ENCODE measurements around the gene PKDCC.
A peak's percentile ranks its signal among the peaks of the same experiment; 100 is the strongest.

The PKDCC gene

DNA sequence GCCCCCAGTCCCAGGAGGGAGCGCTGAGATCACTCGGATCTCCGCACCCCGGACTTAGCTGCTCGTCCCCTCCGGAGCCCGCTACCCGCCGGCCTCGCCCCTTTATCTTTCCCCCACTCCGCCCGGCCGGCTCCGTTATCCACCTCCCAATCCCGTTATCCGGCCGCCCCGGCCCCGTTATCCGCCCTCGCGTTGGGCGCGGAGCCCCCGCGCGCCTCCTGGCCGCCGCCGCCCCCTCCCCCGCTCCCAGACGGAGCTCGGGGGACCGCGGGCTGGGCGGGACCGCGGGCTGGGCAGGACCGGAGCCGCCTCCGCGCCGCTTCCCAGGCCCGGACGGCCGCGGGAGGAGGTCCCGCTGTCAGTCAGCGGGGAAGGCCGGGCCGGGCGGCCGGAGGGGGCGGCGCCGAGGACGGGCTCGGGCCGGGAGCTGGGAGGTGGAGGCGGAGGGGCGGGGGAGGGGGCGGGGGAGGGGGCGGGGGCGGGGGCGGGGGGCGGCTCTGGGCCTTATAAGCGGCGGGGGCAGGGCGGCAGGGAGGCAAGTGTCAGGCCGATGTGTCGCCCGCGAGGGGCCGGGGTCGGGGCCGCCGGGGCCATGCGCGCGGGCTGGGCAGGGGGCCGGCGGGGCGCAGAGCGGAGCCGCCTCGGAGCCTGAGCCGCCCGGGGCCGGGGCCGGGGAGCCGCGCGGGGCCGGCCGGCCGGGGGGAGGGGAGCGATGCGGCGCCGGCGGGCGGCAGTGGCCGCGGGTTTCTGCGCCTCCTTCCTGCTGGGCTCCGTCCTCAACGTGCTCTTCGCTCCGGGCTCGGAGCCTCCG is at the start of gene PKDCC:
Gene PKDCC, plus strand, starts transcription at position 534 of the 811 bp plus-strand sequence. Its CDS starts 179 bp downstream, at position 713.
- peak; percentile 77 to 78 for DNase-seq (ENCODE audit: low read depth in 2 of 2)

- DNase-seq (ENCODE audit: low read depth in 2 of 2), result no peak
These were observed 49.4 kb upstream of the PKDCC start for GRCh38 chr2:41998186-41999127.

DNA sequence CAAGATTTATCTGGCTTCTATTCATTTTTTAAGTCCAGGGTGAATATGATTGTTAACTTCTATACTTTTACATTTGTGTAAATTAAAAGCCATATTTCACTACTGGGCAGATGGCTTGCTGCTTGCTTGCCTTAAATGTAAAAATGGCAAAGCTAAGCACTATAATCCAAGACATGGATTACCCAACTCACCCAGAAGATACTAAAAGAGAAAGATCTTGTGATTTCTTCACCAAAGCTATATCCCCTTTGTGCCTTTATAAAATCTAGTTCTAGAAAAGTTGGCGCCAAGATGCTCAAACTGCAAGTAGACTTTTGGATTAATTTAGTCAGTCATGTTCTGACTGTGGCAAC is 48.7 kb upstream of the PKDCC start:
- no peak for DNase-seq (ENCODE audit: low read depth in 2 of 2)

- DNase-seq (ENCODE audit: low read depth in 2 of 2), result no peak
These were observed 48.1 kb upstream of the PKDCC start for GRCh38 chr2:41999592-42000281.

DNA sequence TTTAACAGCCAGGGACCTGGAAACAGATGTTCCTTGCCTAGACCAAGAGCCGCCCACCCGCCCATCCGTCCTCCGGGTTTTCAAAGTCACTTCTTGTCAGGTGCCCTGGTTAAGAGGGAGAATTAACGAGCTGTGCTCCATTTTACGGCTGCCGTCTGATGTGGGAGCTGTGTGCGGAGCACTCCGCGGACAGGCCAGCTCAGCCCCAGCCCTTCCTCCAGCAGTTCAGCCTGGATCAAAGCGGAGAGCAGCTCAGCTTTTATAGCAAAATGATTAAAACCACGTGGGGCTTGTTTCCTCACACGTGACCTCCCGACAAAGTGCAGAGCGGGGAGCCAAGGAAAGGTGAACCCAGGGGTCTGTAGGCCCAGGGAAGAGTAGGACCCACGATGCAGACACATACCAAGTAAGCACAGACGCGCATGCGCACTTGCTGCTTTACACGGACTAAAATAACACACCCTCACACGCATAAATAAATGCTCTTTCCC is 46.1 kb upstream of the PKDCC start:
- DNase-seq (ENCODE audit: low read depth in 2 of 2), result no peak

GRCh38 chr2:42007551-42007950 is 40.3 kb upstream of the PKDCC start:
- no peak for DNase-seq (ENCODE audit: low read depth in 2 of 2)

GRCh38 chr2:42008241-42008921 is 39.4 kb upstream of the PKDCC start:
- DNase-seq (ENCODE audit: low read depth in 2 of 2), result no peak

DNA sequence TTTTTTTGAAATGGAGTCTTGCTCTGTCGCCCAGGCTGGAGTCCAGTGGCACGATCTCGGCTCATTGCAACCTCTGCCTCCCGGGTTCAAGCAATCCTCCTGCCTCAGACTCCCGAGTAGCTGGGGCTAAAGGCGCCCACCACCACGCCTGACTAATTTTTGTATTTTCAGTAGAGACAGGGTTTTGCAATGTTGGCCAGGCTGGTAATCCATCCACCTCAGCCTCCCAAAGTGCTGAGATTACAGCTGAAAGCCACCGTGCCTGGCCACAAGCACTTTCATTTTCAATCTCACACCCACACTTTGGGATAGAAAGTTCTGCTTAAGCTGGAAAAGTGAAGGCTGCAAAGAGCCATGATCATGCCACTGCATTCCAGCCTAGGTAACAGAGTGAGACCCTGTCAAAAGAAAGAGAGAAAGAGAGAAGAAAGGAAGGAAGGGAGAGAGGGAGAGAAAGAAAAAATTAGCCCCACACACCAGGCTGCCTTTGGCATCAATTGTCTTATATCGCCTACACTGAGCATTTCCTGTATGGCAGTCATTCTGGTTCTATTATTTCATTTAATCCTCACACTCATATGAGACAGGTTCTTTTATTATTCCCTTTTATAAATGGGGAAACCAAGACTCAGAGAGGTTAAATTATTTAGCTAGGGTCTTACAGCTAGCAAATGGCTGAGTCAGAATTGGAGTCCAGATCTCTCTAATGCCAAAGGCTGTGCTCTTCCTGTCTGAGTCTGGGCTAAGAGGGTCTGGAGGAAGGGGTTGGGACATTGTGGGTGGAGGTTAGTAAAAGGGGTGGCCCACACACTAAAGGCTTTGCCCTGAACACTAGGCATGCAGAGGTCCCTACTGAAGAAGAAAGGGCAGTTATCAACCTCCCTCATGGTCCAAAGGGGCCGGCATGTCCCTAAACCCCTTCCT is 37.9 kb upstream of the PKDCC start:
- DNase-seq (ENCODE audit: low read depth in 2 of 2), result no peak

GRCh38 chr2:42010743-42011298 is 37.0 kb upstream of the PKDCC start:
- DNase-seq (ENCODE audit: low read depth in 2 of 2), result peak; percentile 68 to 71

DNA sequence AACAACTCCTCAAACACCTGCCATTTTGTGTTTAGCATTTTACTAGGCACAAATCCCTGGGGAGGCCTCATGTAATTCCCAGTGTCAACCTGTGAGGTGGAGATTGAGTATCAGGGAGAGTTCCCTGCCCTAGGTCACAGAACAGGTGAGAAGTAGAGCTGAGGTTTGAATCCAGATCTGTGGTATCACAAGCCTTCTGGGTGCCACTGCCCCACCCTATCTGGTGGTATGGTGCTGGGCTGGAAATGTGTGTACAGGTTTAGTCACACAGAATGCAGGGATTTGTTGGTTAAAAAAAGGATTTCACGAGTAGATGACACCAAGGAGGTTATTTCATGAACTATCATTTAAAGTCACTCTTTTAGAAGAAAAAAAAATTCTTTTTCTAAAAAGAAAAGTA is 35.7 kb upstream of the PKDCC start:
- no peak for DNase-seq (ENCODE audit: low read depth in 2 of 2)

DNA sequence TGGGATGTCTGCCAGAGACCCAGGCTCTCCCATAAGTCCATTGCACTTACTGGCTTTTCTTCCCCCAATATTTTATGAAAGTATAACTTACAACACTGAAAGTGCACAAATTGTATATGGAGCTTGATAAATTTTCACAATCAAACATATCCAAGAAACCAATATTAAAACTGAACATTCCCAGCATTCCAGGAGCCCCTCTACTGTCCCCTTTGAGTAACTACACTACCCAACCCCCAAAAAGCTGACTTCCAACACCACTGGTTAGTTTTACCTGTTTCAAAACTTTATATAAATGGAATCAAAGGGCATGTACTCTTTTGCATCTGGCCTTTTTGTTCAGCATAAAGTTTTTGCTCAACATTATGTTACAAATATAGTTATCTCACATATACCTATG is 35.2 kb upstream of the PKDCC start:
- DNase-seq (ENCODE audit: low read depth in 2 of 2), result no peak

DNA sequence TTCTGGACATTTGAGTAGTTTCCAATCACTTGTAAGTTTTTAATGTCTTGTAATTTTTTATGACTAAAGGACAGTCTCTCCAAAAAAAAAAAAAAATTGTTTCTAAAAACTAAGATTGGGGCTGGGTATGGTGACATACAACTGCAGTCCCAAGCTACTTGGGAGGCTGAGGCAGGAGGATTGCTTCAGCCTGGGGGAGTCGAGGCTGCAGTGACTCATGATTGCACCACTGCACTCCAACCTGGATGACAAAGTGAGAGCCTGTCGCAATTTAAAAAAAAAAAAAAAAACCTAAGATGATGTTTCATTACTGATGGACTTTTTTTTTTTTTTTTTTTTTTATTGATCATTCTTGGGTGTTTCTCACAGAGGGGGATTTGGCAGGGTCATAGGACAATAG is 34.4 kb upstream of the PKDCC start:
- no peak for DNase-seq (ENCODE audit: low read depth in 2 of 2)

GRCh38 chr2:42021464-42021863 is 26.4 kb upstream of the PKDCC start:
- DNase-seq (ENCODE audit: low read depth in 2 of 2), result peak; percentile 94 to 95

DNA sequence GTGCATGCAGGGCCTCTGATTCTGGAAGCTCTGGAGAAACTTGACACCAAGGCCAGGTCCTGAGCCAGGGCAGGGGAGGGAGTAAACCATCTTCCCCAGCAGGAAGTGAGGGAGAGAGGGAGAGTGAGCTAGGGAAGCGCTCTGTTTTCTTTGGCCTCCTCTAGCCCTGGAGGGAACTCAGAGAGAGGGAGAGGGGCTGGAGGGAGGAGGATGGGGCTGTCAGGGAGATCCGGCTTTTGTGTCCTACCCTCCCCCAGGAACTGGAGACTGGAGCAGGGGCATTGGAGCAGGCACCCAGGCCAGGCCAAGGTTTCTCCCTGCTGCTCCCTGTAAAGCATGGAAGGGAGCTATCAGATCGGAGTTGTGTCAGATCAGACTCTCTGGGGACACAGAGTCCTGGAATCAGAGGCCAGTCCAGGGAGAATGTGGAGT is 22.7 kb upstream of the PKDCC start:
- DNase-seq (ENCODE audit: low read depth in 2 of 2), result peak in 1 of 2 experiments; percentile 54

DNA sequence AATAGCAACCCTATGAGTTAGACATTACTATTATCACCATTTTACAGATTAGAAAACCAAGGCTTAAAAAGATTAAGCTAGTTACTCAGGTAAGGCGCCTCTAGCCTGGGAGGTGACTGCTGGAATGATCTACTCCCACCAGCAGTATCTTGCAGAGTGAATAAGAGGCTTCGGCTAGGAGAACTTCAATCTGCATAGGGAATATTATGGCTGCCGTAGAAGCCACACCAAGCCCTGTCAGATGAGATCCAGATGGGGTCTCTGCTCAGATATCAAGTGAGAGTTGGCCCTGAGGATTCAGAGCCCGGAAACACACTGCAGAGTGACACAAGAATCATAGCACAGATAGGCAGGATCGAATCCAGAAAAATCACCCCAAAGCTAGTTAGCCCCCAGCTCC is 21.5 kb upstream of the PKDCC start:
- DNase-seq (ENCODE audit: low read depth in 2 of 2), result no peak

DNA sequence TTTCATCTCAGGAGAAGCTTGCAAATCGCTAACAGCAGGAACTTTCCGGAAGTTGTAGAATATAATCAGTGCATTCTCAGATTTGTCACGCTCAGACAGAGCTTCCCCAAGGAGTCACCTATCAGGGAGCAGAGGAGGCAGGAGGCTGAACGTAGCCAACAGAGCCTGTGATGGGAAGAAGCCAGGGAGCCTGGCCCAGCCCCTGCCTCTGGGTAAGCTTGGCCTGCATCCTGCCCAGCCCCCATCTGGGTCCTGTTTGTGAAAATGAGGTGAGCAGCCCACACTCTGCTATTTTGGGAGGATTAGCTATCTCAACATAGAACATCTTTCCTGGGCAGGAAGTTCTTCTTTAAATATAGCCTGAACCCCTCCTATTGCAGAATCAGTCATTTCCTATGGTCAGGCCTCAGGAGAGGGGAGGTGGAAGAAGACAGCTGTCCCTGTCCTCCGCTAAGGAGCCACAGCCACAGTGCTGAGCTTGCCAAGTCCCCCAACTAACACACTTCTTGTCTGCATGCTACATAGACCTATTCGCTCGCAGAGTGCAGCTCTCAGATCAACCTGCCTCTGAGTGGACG is 19.2 kb upstream of the PKDCC start:
- DNase-seq (ENCODE audit: low read depth in 2 of 2), result no peak

DNA sequence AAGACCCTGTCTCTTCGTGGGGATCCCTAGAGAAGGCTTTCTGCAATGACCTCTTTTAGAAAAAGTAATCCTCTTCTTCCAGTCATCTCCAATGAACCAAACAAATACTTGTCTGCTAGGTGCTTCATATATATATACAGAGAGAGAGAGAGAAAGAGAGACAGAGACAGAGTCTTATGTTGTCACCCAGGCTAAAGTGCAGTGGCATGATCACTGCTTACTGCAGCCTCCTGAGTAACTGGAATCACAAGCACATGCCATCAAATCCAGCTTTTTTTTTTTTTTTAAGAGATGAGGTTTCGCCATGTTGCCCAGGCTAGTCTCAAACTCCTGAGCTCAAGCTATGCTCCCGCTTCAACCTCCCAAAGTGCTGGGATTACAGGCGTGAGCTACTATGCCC is 18.6 kb upstream of the PKDCC start:
- no peak for DNase-seq (ENCODE audit: low read depth in 2 of 2)

- no peak for DNase-seq (ENCODE audit: low read depth in 2 of 2)
These were observed 18.1 kb upstream of the PKDCC start for GRCh38 chr2:42029639-42030199.

DNA sequence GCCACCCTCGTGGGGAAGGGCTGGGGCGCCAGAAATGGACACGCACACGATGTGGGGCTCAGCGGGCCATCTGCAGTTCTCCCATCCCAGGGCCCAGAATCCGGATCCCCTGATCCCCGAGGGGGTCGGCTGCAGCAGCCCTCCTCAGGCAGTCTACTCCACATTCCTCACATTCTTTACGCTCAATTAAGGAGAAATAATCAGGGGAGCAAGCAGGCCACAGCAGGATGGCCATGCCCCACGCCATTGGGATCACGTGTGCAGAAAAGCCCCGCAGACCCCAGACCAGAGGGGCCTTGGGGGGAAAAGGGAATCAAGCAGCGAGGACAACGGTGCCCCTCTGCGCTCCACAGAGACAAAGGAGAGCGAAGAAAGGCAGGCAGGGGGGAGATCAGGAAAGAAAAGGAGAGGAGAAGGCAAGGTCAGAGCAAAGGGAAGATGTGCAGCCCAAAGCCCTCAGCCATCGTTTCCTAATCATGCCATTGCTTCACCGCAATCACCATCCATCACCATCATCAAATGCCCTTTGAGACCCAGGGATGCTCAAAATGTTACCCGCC is 17.5 kb upstream of the PKDCC start:
- no peak for DNase-seq (ENCODE audit: low read depth in 2 of 2)
